Suprapubic skin (tissue), 4 donors: ENCODE measurements around the gene TRPM2.

Experiments
- CTCF ChIP-seq, 2 donors: fragments of 200-600 bp in 1 of 2; fragments of 450-650 bp in 1 of 2; sonication (generic) in 1 of 2; IDR thresholded peaks; one replicate each; pipeline ENCODE4 v1.5.1; 2016 to 2019; ENCODE audit warnings: antibody characterized with exemption in 2 of 2, mild to moderate bottlenecking in 1 of 2, moderate library complexity in 1 of 2
- POLR2A ChIP-seq, 2 donors: fragments of 450-650 bp; IDR thresholded peaks; one replicate each; pipeline ENCODE4 v1.6.1; 2017; ENCODE audit warnings: antibody characterized with exemption in 2 of 2, mild to moderate bottlenecking in 2 of 2, moderate library complexity in 2 of 2
- POLR2AphosphoS5 ChIP-seq, 3 donors: sonication (generic); formaldehyde crosslinking; IDR thresholded peaks; one replicate each; pipeline ENCODE4 v1.6.1; 2017; ENCODE audit warnings: antibody characterized with exemption in 3 of 3

- no peak for TF ChIP-seq POLR2AphosphoS5 (IDR thresholded peaks at IDR 0.05)
- TF ChIP-seq CTCF (IDR thresholded peaks at IDR 0.05): no peak
- no peak for TF ChIP-seq POLR2A (IDR thresholded peaks at IDR 0.05)
Measured at GRCh38 chr21:44372616-44373015, 19.2 kb downstream of the TRPM2 start.
